Measurements from ENCODE around the gene PCIF1.
A peak's percentile ranks its signal among the peaks of the same experiment; 100 is the strongest.

The PCIF1 gene

DNA sequence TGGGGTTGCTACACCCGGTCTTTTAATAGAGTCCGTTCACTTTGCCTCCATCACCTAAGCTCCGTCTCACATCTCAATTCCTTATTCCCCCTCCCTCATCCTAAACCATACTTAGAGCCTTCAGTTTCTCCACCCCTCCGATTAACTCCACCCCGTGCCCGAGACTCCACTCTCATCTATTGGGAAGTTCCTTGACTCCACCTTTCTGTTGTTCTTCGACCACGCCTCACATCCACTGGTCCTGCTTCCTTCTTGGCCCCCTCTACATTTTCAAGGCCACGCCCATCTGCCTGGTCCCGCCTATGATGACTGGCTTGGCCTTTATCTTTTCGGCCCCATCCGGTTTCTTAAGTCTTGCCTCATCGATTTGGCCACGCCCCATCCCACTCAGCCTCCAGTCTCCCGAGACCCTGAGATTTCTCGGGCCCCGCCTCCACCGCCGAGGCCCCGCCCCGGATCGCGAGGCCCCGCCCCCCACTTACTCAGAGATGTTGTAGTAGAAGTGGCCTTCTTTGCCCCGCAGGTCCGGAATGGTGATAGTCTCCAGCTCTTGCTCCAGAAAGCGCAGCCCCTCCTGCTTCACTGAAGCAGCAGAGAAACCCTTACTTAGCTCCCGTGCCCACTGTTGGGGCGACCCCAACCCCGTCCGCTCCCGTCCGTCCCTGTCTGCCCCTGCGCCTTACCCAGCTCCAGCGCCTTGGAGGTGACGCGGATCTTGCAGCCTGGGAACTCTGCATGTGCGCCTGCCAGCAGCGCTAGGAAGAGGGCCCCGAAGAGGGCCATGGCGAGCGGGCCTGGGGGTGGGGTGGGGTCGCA lies 23.6 kb upstream of the PCIF1 start:
- Mint-ChIP-seq H3K27me3 (ENCODE audit: low read depth) (peaks cover 3% of the 10 kb centered on the region), H3K4me3 (peak overlapping the region; percentile 65), H3K9me3 (no peaks in the 10 kb centered on the region), H3K27ac (peak overlapping the region; percentile 78), H3K4me1 (ENCODE audit: low read depth) (peaks cover 7% of the 10 kb centered on the region), H3K36me3 (ENCODE audit: low read depth) (no peaks in the 10 kb centered on the region)
- peak; percentile 94 for DNase-seq (ENCODE audit: low spot score)

DNA sequence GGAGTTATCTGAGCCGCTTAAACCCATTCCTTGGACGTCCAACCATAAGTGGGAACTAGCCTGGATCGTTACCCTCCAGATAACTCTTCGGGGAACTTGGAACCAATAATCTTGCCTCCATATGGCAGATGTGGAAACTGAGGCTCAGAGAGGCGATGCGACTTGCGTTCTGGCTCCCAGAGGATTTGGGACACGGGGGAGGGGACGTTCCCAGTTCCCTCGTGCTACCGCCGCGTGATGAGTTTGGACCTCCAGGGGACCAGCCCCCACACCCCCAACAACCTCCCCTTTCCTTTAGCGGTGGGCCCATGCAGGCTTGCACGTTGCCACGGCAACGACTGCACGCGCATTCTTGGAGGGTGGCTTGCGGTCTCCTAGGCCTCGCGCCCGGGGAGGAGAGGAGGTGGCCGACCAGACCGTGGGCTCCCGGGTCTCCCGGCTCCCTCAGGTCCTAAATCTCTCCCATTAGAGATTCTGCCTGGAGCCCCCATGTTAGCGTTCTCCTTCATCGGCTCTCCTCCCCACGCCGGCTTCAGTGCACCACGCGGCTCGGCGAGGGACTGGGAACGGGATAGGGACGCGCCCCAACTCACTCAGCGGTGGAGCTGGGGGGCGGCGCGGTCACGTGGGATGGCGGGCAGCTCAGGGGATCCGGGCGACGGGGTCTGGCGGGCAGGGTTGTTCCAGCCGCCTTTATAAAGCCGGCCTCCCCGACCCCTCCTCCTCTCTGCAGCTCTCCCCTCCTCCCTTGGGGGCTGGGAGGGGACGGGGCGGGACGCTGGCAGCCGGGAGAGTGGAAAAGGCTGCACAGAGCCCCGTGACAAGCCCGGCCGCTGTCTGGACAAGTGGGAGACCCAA lies 22.8 kb upstream of the PCIF1 start, which contains the start of gene PLTP:
Gene PLTP, minus strand, starts transcription at position 670 of the 858 bp plus-strand sequence. CDS start 703 bp downstream, outside the sequence.
- Mint-ChIP-seq H3K27ac (peak within 1 kb of the TSS; percentile 65), H3K27me3 (ENCODE audit: low read depth) (peaks cover 7% of the 10 kb centered on the region), H3K36me3 (ENCODE audit: low read depth) (no peaks in the 10 kb centered on the region), H3K9me3 (no peaks in the 10 kb centered on the region), H3K4me1 (ENCODE audit: low read depth) (peaks cover 7% of the 10 kb centered on the region), H3K4me3 (peak within 1 kb of the TSS; percentile 65)
- no peak for DNase-seq (ENCODE audit: low spot score)

DNA sequence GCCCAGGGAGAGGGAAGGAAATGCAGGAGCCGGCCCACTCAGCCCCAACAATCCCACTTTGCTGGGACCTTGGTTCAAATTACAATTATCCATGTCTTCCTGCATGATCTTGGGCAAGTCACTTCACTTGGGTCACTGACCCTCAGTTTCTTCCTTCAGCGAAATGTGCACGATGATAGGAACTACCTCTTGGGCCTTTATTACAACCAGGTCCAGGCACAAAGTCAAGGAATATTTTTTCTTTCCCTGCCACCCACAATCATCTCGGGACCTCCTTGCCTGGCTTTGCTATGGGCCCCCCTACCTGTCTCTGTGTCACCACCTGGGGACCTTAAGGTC lies 22.2 kb upstream of the PCIF1 start:
- no peak overlapping the region for H3K27ac Mint-ChIP-seq
- no peak for DNase-seq (ENCODE audit: low spot score)
- peak overlapping the region; percentile 45 for H3K4me3 Mint-ChIP-seq
- H3K27me3 Mint-ChIP-seq (ENCODE audit: low read depth), result peaks cover 7% of the 10 kb centered on the region
- peaks cover 7% of the 10 kb centered on the region for H3K4me1 Mint-ChIP-seq (ENCODE audit: low read depth)
- H3K36me3 Mint-ChIP-seq (ENCODE audit: low read depth), result no peaks in the 10 kb centered on the region
- no peaks in the 10 kb centered on the region for H3K9me3 Mint-ChIP-seq

DNA sequence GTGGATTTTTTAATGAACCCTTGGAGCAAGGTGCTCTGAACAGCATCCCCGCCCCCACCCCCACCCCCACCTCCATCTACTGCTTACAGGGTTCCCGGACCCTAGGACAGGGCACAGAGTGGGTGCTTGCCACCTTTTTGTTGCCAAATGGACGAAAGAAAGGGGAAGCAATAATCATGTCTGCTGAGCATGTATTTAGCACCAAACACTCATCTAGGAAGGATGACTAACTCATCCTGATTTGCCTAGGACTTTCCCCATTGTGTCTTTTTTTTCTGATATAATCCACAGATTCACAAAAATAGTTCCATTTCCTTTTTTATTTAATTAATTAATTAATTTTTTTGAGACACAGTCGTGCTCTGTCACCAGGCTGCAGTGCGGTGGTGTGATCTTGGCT lies 21.4 kb upstream of the PCIF1 start:
- Mint-ChIP-seq H3K4me1 (ENCODE audit: low read depth) (peaks cover 7% of the 10 kb centered on the region), H3K27ac (no peak overlapping the region), H3K4me3 (no peak overlapping the region)

DNA sequence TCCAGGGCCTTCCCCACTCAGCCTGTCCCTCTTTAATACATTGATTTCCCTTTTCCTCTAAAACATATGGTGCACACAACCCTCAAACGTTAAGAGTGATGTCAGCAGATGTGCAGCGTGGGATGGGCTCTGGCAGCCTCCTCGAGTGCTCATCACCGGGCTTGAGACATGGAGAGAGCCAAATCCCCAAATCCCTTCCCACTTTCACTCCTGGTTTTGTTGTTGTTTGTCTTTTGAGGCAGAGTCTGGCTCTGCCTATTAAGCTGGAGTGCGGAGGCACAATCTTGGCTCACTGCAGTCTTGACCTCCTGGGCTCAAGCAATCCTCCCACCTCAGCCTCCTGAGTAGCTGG lies 16.7 kb upstream of the PCIF1 start:
- Mint-ChIP-seq H3K4me1 (ENCODE audit: low read depth) (no peaks in the 10 kb centered on the region), H3K4me3 (no peak overlapping the region), H3K36me3 (ENCODE audit: low read depth) (no peaks in the 10 kb centered on the region), H3K27ac (no peak overlapping the region), H3K27me3 (ENCODE audit: low read depth) (peaks cover 31% of the 10 kb centered on the region), H3K9me3 (no peaks in the 10 kb centered on the region)
- no peak for DNase-seq (ENCODE audit: low spot score)

More for the DNA sequence above, 21.4 kb upstream of the PCIF1 start:
- H3K9me3 Mint-ChIP-seq, result no peaks in the 10 kb centered on the region
- DNase-seq (ENCODE audit: low spot score), result no peak
- H3K27me3 Mint-ChIP-seq (ENCODE audit: low read depth), result peaks cover 10% of the 10 kb centered on the region
- no peaks in the 10 kb centered on the region for H3K36me3 Mint-ChIP-seq (ENCODE audit: low read depth)

DNA sequence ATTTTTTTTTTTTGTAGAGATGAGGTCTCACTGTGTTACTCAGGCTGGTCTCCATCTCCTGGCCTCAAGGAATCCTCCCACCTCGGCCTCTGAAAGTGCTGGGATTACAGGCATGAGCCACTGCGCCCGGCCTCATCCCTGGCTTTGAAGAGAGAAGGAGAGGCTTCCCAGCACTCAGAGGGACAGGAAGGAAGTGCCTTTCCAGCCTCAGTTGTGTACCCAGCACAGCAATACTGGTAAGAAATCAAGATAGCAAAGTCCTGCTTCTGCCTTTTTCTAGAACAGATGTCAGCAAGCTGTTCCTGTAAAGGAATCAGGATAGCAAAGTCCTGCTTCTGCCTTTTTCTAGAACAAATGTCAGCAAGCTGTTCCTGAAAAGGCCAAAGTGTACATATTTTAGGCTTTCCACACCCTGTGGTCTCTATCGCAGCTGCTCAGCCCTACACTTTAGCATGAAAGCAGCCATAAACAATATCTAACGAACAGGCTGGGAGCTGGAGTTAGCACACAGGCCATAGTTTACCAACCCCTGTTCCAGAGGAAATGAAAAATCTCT lies 16.2 kb upstream of the PCIF1 start:
- no peak for DNase-seq (ENCODE audit: low spot score)
- peaks cover 31% of the 10 kb centered on the region for H3K27me3 Mint-ChIP-seq (ENCODE audit: low read depth)
- no peak overlapping the region for H3K27ac Mint-ChIP-seq
- H3K4me1 Mint-ChIP-seq (ENCODE audit: low read depth), result no peaks in the 10 kb centered on the region
- no peaks in the 10 kb centered on the region for H3K36me3 Mint-ChIP-seq (ENCODE audit: low read depth)
- no peaks in the 10 kb centered on the region for H3K9me3 Mint-ChIP-seq
- no peak overlapping the region for H3K4me3 Mint-ChIP-seq

DNA sequence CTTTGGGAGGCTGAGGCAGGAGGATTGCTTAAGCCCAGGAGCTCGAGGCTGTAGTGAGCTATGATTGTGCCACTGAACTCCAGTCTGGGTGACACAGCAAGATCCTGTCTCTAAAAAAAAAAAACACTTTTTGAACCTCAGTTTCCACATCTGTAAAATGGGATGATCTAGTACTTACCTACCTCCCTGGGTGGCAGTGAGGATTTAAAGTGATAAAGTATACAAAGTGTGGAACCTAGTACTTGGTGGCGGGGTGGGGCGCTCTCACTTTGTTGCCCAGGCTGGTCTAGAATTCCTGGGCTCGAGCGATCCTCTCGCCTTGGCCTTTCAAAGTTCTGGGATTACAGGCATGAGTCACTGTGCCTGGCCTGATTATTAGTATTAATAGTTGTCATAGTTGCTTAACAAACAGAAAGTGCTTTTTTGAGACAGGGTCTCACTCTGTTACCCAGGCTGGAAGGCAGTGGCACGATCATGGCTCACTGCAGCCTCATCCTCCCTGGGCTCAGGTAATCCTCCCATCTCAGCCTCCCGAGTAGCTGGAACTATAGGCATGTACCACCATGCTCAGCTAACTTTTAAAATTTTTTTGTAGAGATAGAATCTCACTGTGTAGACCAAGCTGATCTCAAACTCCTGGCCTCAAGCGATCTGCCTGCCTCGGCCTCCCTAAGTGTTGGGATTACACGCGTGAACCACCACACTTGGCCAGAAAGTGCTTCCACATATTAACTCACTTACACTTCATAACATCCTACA lies 15.5 kb upstream of the PCIF1 start:
- H3K9me3 Mint-ChIP-seq, result no peaks in the 10 kb centered on the region
- no peaks in the 10 kb centered on the region for H3K4me1 Mint-ChIP-seq (ENCODE audit: low read depth)
- no peak overlapping the region for H3K4me3 Mint-ChIP-seq
- peaks cover 31% of the 10 kb centered on the region for H3K27me3 Mint-ChIP-seq (ENCODE audit: low read depth)
- no peaks in the 10 kb centered on the region for H3K36me3 Mint-ChIP-seq (ENCODE audit: low read depth)
- no peak for DNase-seq (ENCODE audit: low spot score)
- H3K27ac Mint-ChIP-seq, result no peak overlapping the region

DNA sequence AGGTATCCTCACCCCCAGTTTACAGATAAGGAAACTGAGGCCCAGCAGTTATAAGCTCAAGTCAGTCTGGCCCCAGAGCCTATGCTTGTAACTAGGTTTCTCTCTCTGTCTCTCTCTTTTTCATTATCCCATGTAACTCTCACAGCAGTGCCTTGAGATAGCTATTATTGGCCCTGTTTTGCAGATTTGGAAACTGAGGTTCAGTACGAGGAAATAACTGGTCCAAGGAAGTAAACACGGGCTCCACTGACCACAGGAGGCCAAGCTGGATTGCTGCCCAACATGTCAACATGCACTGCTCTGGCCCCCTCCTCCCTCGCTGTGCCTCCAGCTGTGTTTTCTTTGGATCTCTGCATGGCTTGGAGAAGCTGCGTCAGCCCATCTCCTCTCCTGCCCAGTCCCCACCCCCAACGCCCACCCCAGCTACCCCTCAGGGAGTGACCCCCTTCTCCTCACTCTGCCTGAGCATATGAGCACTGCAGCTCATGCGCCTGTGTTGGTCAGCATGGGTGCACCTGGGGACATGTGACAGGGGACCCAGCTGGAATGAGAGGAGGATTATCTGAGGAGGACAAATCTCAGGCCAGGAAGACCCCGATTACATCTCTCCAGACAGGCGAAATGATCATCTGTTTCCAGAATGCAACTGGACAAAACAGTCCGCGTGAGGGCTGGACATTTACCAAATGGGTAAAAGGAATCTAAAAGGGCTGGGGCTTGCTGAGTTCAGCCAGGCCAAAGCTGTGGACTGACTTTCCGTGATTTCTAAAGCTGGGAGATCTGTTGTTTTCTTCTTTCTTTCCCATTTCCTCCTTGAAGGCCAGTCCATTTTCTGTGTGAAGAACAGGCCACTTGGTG lies 14.7 kb upstream of the PCIF1 start:
- no peak for DNase-seq (ENCODE audit: low spot score)
- no peak overlapping the region for H3K4me3 Mint-ChIP-seq
- H3K27me3 Mint-ChIP-seq (ENCODE audit: low read depth), result peaks cover 34% of the 10 kb centered on the region
- no peaks in the 10 kb centered on the region for H3K36me3 Mint-ChIP-seq (ENCODE audit: low read depth)
- H3K27ac Mint-ChIP-seq, result no peak overlapping the region
- no peaks in the 10 kb centered on the region for H3K9me3 Mint-ChIP-seq
- H3K4me1 Mint-ChIP-seq (ENCODE audit: low read depth), result no peaks in the 10 kb centered on the region

DNA sequence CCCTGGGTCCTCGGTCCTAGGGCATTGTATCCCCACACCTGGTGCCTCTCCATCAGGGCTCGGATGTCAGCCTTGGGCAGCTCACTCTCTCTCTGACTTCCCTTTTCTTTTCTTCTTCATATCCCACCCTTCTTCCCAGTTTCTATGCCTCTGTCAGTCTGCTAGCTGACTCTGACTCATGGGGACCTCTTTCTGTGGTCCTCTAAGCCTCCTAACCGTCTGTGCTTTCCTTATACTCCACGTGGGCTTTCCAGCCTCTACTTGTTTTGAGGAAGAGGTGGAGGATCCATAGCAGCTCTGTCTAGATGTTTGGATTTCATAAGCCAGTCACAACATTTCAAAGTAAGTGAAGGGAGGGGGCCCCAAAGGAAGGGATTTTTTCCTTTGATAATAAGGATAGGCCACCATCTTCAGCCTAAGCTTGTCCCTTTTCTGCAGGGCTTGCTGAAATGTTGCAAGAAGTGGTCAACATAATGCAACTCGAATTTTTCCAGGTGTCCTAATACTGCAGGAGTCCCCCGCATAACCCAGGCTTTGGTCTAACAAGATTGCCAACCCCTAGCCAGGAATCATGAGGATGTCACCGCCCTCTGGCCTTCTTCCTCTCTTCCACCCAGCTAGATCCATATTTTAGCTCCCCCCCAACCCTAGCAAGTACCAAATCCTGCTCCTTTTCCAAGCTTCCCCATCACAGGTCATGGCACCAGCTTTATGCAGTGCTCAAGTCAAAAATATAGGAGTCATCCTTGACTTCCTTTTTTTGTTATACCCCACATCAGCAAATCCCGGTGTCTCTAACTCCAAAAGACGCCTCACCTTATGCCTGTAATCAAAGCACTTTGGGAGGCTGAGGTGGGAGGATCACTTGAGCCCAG lies 13.8 kb upstream of the PCIF1 start:
- DNase-seq (ENCODE audit: low spot score), result no peak
- Mint-ChIP-seq H3K9me3 (no peaks in the 10 kb centered on the region), H3K4me3 (no peak overlapping the region)

DNA sequence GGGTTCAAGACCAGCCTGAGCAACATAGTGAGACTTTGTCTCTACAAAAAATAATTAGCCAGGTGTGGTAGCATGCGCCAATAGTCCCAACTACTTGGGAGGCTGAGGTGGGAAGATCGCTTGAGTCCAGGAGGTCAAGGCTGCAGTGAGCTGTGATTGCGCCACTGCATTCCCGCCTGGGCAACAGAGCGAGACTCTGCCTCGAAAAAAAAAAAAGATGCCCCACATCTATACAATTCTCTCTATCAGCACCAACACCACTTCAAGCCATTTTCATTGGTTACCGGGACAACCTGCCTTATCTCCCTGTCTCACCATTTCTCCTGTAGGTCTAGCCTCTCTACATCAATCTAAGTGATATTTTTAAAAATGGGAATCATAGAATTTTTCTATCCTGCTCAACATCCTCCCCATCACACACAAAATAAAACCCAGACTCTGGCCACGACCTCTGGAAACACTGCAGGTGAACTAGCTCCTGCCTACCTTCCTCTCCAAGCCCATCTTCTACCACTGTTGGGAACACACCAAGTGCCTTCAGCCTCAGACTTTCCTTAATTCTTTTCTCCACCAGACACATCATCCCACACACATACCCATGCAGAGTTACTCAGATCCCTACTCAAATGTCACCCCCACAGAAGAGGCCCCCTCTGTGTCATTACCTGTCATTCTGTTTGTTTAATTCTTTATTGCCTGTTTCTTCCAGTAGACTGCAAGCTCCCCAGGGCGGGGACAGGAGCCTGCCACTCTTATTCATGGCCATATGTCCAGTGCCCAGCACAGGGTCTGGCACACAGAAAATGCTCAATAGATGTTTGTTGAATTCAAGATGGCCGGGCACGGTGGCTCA lies 12.9 kb upstream of the PCIF1 start:
- no peak for DNase-seq (ENCODE audit: low spot score)
- H3K27ac Mint-ChIP-seq, result no peak overlapping the region
- H3K4me1 Mint-ChIP-seq (ENCODE audit: low read depth), result no peaks in the 10 kb centered on the region

More for the DNA sequence above, 13.8 kb upstream of the PCIF1 start:
- no peak overlapping the region for H3K27ac Mint-ChIP-seq
- no peaks in the 10 kb centered on the region for H3K36me3 Mint-ChIP-seq (ENCODE audit: low read depth)
- H3K4me1 Mint-ChIP-seq (ENCODE audit: low read depth), result no peaks in the 10 kb centered on the region
- H3K27me3 Mint-ChIP-seq (ENCODE audit: low read depth), result peaks cover 34% of the 10 kb centered on the region

DNA sequence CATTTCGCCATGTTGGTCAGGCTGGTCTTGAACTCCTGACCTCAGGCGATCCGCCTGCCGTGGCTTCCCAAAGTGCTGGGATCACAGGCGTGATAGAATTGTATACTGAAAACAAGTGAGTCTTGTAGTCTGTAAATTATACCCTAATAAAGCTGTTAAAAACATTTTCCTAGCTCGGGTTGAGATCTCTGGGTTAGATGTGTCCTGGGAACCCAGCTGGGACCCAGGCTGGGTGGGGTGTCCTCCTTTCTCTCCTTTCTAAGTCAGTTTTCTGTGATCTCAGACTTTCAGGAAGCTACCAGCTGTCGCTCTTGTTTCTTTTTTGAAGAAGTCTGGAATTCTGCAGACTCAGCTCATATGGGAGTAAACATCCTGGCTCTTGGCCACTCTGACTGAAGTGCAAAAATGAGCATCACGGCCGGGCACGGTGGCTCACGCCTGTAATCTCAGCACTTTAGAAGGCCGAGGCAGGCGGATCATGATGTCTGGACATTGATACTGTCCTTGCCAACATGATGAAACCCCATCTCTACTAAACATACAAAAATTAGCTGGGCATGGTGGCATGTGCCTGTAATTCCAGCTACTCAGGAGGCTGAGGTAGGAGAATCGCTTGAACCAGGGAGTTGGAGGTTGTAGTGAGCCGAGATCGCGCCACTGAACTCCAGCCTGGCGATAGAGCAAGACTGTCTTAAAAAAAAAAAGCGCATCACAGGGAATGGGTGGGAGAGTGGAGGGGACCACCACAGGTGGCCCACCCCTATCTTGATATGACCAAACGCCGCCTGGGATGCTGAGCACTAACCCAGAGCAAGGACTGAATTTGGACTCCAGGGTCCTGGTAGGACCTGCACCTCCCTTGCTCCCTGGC lies 9.9 kb upstream of the PCIF1 start:
- no peaks in the 10 kb centered on the region for H3K4me1 Mint-ChIP-seq (ENCODE audit: low read depth)
- H3K36me3 Mint-ChIP-seq (ENCODE audit: low read depth), result no peaks in the 10 kb centered on the region
- no peak overlapping the region for H3K27ac Mint-ChIP-seq
- no peak for DNase-seq (ENCODE audit: low spot score)
- no peak overlapping the region for H3K4me3 Mint-ChIP-seq
- peaks cover 24% of the 10 kb centered on the region for H3K27me3 Mint-ChIP-seq (ENCODE audit: low read depth)
- H3K9me3 Mint-ChIP-seq, result no peaks in the 10 kb centered on the region

More for the DNA sequence above, 12.9 kb upstream of the PCIF1 start:
- H3K4me3 Mint-ChIP-seq, result no peak overlapping the region
- H3K9me3 Mint-ChIP-seq, result no peaks in the 10 kb centered on the region
- H3K27me3 Mint-ChIP-seq (ENCODE audit: low read depth), result peaks cover 30% of the 10 kb centered on the region
- H3K36me3 Mint-ChIP-seq (ENCODE audit: low read depth), result no peaks in the 10 kb centered on the region

All from T-helper 2 cell treated with Interferon-gamma antibody and Interleukin-4, amounts not matched to agents 5 μg/mL and 100 μg/mL, for 36 hours (primary cell).